Measurements from ENCODE around the gene DNAI2.

GRCh38 chr17:74332017-74332650 is 58.1 kb downstream of the DNAI2 start:
- TF ChIP-seq CTCF (IDR thresholded peaks at IDR 0.05) (no peak), EP300 (IDR thresholded peaks at IDR 0.05) (no peak), POLR2AphosphoS5 (IDR thresholded peaks at IDR 0.05) (no peak), POLR2A (IDR thresholded peaks at IDR 0.05) (no peak)
